SK-N-SH treated with all-trans-retinoic acid at 6 μM for 48 hours (cell line): Measurements from ENCODE around the gene BCL3.

ENCODE experiments used
- CSRNP3 ChIP-seq: fragments of 250-450 bp; sonication (Bioruptor Pico); IDR thresholded peaks from 2 replicates; pipeline ENCODE4 v1.5.1; 2021; ENCODE audit warnings: mild to moderate bottlenecking, moderate library complexity
- ESRRG ChIP-seq: fragments of 250-450 bp; sonication (Bioruptor Pico); IDR thresholded peaks from 2 replicates; pipeline ENCODE4 v1.6.1; 2021; ENCODE audit warnings: mild to moderate bottlenecking
- ISL1 ChIP-seq: fragments of 250-450 bp; sonication (Bioruptor Pico); IDR thresholded peaks from 2 replicates; pipeline ENCODE4 v2.1.2; 2022; ENCODE audit warnings: mild to moderate bottlenecking, moderate library complexity
- OSR1 ChIP-seq: fragments of 250-450 bp; sonication (Bioruptor Pico); IDR thresholded peaks from 2 replicates; pipeline ENCODE4 v1.8.0; 2022; ENCODE audit warnings: moderate library complexity, mild to moderate bottlenecking, inconsistent platforms
- PATZ1 ChIP-seq: fragments of 250-450 bp; sonication (Bioruptor Pico); IDR thresholded peaks from 2 replicates; pipeline ENCODE4 v1.8.0; 2020; ENCODE audit warnings: mild to moderate bottlenecking, moderate library complexity, borderline replicate concordance
- RARB ChIP-seq: fragments of 250-450 bp; sonication (Bioruptor Pico); IDR thresholded peaks from 2 replicates; pipeline ENCODE4 v1.8.0; 2021; ENCODE audit warnings: mild to moderate bottlenecking, moderate library complexity
- SNAI2 ChIP-seq: fragments of 250-450 bp; sonication (Bioruptor Pico); IDR thresholded peaks from 2 replicates; pipeline ENCODE4 v1.5.0; 2020; ENCODE audit warnings: mild to moderate bottlenecking, moderate library complexity
- TCF4 ChIP-seq: fragments of 250-450 bp; sonication (Bioruptor Pico); IDR thresholded peaks from 2 replicates; pipeline ENCODE4 v1.8.0; 2021; ENCODE audit warnings: mild to moderate bottlenecking, moderate library complexity, borderline replicate concordance
- ZFP3 ChIP-seq: fragments of 250-450 bp; sonication (Bioruptor Pico); IDR thresholded peaks from 2 replicates; pipeline ENCODE4 v1.5.0; 2020; ENCODE audit warnings: mild to moderate bottlenecking, moderate library complexity
- ZFP30 ChIP-seq: fragments of 450-650 bp; formaldehyde crosslinking; IDR thresholded peaks from 2 replicates; pipeline ENCODE4 v1.5.0; 2022; ENCODE audit warnings: mild to moderate bottlenecking, moderate library complexity
- ZNF565 ChIP-seq: fragments of 450-650 bp; formaldehyde crosslinking; conservative IDR thresholded peaks from 2 replicates; pipeline ENCODE4 v1.5.0; 2020; ENCODE audit warnings: low read depth, mild to moderate bottlenecking, moderate library complexity
- ZNF70 ChIP-seq: fragments of 450-650 bp; formaldehyde crosslinking; IDR thresholded peaks from 2 replicates; pipeline ENCODE4 v1.5.0; 2020; ENCODE audit warnings: mild to moderate bottlenecking, moderate library complexity
- ZNF8 ChIP-seq: fragments of 450-650 bp; formaldehyde crosslinking; IDR thresholded peaks from 2 replicates; pipeline ENCODE4 v1.5.0; 2020; ENCODE audit warnings: mild to moderate bottlenecking, moderate library complexity

GRCh38 chr19:44725251-44725650 lies 23.3 kb upstream of the BCL3 start:
- TF ChIP-seq OSR1 (CRISPR knock-in tag) (no peak), ZNF8 (CRISPR knock-in tag) (no peak), ZFP30 (CRISPR knock-in tag) (no peak), ZFP3 (CRISPR knock-in tag) (no peak), ESRRG (CRISPR knock-in tag) (no peak), TCF4 (no peak), SNAI2 (CRISPR knock-in tag) (no peak), CSRNP3 (CRISPR knock-in tag) (no peak), ZNF565 (CRISPR knock-in tag) (no peak), ZNF70 (CRISPR knock-in tag) (no peak), PATZ1 (CRISPR knock-in tag) (no peak), ISL1 (no peak), RARB (CRISPR knock-in tag) (no peak)
